NCI-H2107 treated with DMSO at 0.1 percent for 48 hours (cell line): ENCODE results near the gene KCNAB1.

Source experiments
- DNase-seq: peaks from one replicate; lab custom pipeline; 2025; ENCODE audit not compliant: unreplicated experiment; lab: John Stamatoyannopoulos, UW

KCNAB1 gene

GRCh38 chr3:156483002-156483401 lies 362.6 kb downstream of the KCNAB1 start:
- no peak for DNase-seq

- DNase-seq = no peak
These were observed 363.0 kb downstream of the KCNAB1 start for GRCh38 chr3:156483426-156483825.

GRCh38 chr3:156483961-156484787 lies 363.8 kb downstream of the KCNAB1 start:
- no peak for DNase-seq

GRCh38 chr3:156488767-156489166 lies 368.4 kb downstream of the KCNAB1 start:
- DNase-seq = no peak

- DNase-seq = no peak
These were observed 369.1 kb downstream of the KCNAB1 start for GRCh38 chr3:156489462-156489911.

- DNase-seq = no peak
These were observed 370.8 kb downstream of the KCNAB1 start for GRCh38 chr3:156491192-156491591.

- no peak for DNase-seq
These were observed 372.5 kb downstream of the KCNAB1 start for GRCh38 chr3:156492801-156493261.

GRCh38 chr3:156493887-156494286 lies 373.5 kb downstream of the KCNAB1 start:
- no peak for DNase-seq

- no peak for DNase-seq
These were observed 375.4 kb downstream of the KCNAB1 start for GRCh38 chr3:156495816-156496215.

- DNase-seq = no peak
These were observed 376.9 kb downstream of the KCNAB1 start for GRCh38 chr3:156497326-156497725.

- DNase-seq = no peak
These were observed 377.9 kb downstream of the KCNAB1 start for GRCh38 chr3:156498307-156498706.

GRCh38 chr3:156507285-156507684 lies 386.9 kb downstream of the KCNAB1 start:
- DNase-seq = no peak

- peak; percentile 79 for DNase-seq
These were observed 389.1 kb downstream of the KCNAB1 start for GRCh38 chr3:156509189-156510174.

- DNase-seq = no peak
These were observed 391.8 kb downstream of the KCNAB1 start for GRCh38 chr3:156511987-156512677.

GRCh38 chr3:156513619-156514018 lies 393.2 kb downstream of the KCNAB1 start:
- DNase-seq = no peak

GRCh38 chr3:156516284-156516683 lies 395.9 kb downstream of the KCNAB1 start:
- no peak for DNase-seq

- no peak for DNase-seq
These were observed 396.6 kb downstream of the KCNAB1 start for GRCh38 chr3:156516961-156517360.

GRCh38 chr3:156518726-156519125 lies 398.3 kb downstream of the KCNAB1 start:
- no peak for DNase-seq

GRCh38 chr3:156519758-156520162 lies 399.4 kb downstream of the KCNAB1 start:
- DNase-seq = no peak

GRCh38 chr3:156522673-156523072 lies 402.3 kb downstream of the KCNAB1 start:
- no peak for DNase-seq

GRCh38 chr3:156525808-156526207 lies 405.4 kb downstream of the KCNAB1 start:
- DNase-seq = no peak
